GM23338 (cell line): Measurements from ENCODE around the gene POLR3G. TPM values are rescaled to one million over a fixed set of nuclear protein-coding genes. Genes with fewer than 3 reads are reported as not detected.

Experiments
- ATAC-seq: fragments of 200-7000 bp; cut with Tn5 transposase; 3 replicates; pipeline ENCODE4 v1.9.1; 2020
- DNase-seq: peaks from one replicate; pipeline ENCODE4 v3.0.0-alpha.2; 2015; ENCODE audit warnings: low spot score
- H2AFZ ChIP-seq: fragments of 200-600 bp; sonication (generic); 2 replicates; pipeline ENCODE4 v1.8.0; 2016; ENCODE audit warnings: antibody characterized with exemption, mild to moderate bottlenecking, moderate library complexity
- H3F3A ChIP-seq: fragments of 200-600 bp; sonication (generic); replicated peaks from 2 replicates; pipeline ENCODE4 v1.8.0; 2017; ENCODE audit warnings: antibody characterized with exemption, mixed run types, low read depth
- H3K27ac ChIP-seq: fragments of 200-600 bp; sonication (generic); 2 replicates; pipeline ENCODE4 v1.6.1; 2016; ENCODE audit warnings: low read depth
- H3K27me3 ChIP-seq: fragments of 200-600 bp; sonication (generic); 2 replicates; pipeline ENCODE4 v1.8.0; 2016; ENCODE audit warnings: mild to moderate bottlenecking, mixed run types, moderate library complexity; ENCODE audit not compliant: insufficient read depth
- H3K36me3 ChIP-seq: fragments of 200-600 bp; sonication (generic); 2 replicates; pipeline ENCODE4 v1.8.0; 2016; ENCODE audit warnings: mild to moderate bottlenecking; ENCODE audit not compliant: insufficient read depth
- H3K4me1 ChIP-seq: fragments of 200-600 bp; sonication (generic); 2 replicates; pipeline ENCODE4 v1.8.0; 2016; ENCODE audit warnings: mild to moderate bottlenecking, moderate library complexity; ENCODE audit not compliant: insufficient read depth
- H3K4me2 ChIP-seq: fragments of 200-600 bp; sonication (generic); 2 replicates; pipeline ENCODE4 v1.7.1; 2017; ENCODE audit warnings: mixed run types
- H3K4me3 ChIP-seq: fragments of 200-600 bp; sonication (generic); 2 replicates; pipeline ENCODE4 v1.6.1; 2016; ENCODE audit warnings: mixed run types
- H3K79me2 ChIP-seq: fragments of 200-600 bp; sonication (generic); replicated peaks from 2 replicates; pipeline ENCODE4 v1.8.0; 2017; ENCODE audit warnings: mild to moderate bottlenecking; ENCODE audit not compliant: insufficient read depth
- H3K9me2 ChIP-seq: fragments of 200-600 bp; sonication (generic); 2 replicates; pipeline ENCODE4 v1.8.0; 2017; ENCODE audit not compliant: insufficient read depth
- H4K20me1 ChIP-seq: fragments of 200-600 bp; sonication (generic); replicated peaks from 2 replicates; pipeline ENCODE4 v1.8.0; 2017; ENCODE audit warnings: mild to moderate bottlenecking; ENCODE audit not compliant: insufficient read depth
- H3K27ac Mint-ChIP-seq: 2 replicates; pipeline ENCODE4 v1.8.0; 2020; ENCODE audit warnings: inconsistent platforms, mild to moderate bottlenecking, moderate library complexity, mixed read lengths
- H3K27me3 Mint-ChIP-seq: 3 replicates; pipeline ENCODE4 v1.8.0; 2022; ENCODE audit warnings: low read depth, mild to moderate bottlenecking, moderate library complexity, mixed read lengths, inconsistent platforms; ENCODE audit not compliant: insufficient read depth, poor library complexity
- H3K36me3 Mint-ChIP-seq: 3 replicates; pipeline ENCODE4 v1.8.0; 2021; ENCODE audit warnings: low read depth, mild to moderate bottlenecking, inconsistent platforms, moderate library complexity, mixed read lengths
- H3K4me1 Mint-ChIP-seq: 3 replicates; pipeline ENCODE4 v1.8.0; 2020; ENCODE audit warnings: mild to moderate bottlenecking, inconsistent platforms, mixed read lengths
- H3K4me3 Mint-ChIP-seq: 3 replicates; pipeline ENCODE4 v1.8.0; 2021; ENCODE audit warnings: moderate library complexity, mild to moderate bottlenecking, inconsistent platforms, mixed read lengths
- H3K9me3 Mint-ChIP-seq: 3 replicates; pipeline ENCODE4 v1.8.0; 2020; ENCODE audit warnings: moderate library complexity, mild to moderate bottlenecking, inconsistent platforms, mixed read lengths
- CREB1 ChIP-seq: fragments of 250-450 bp; sonication (Bioruptor Pico); IDR thresholded peaks from 2 replicates; pipeline ENCODE4 v1.5.0; 2020; ENCODE audit warnings: low read depth, mild to moderate bottlenecking, moderate library complexity
- JUNB ChIP-seq: IDR thresholded peaks from one replicate; pipeline ENCODE4 v1.6.1; 2016; ENCODE audit warnings: antibody characterized with exemption; ENCODE audit not compliant: unreplicated experiment
- NANOG ChIP-seq: IDR thresholded peaks from 2 replicates; pipeline ENCODE4 v1.6.1; 2016; ENCODE audit warnings: antibody characterized with exemption, borderline replicate concordance
- POLR2AphosphoS5 ChIP-seq: IDR thresholded peaks from 2 replicates; pipeline ENCODE4 v1.6.1; 2016; ENCODE audit warnings: antibody characterized with exemption, low read depth
- REST ChIP-seq: IDR thresholded peaks from one replicate; pipeline ENCODE4 v1.6.1; 2018; ENCODE audit warnings: antibody characterized with exemption; ENCODE audit not compliant: unreplicated experiment
- STAT1 ChIP-seq: IDR thresholded peaks from one replicate; pipeline ENCODE4 v1.6.1; 2016; ENCODE audit warnings: antibody characterized with exemption; ENCODE audit not compliant: unreplicated experiment
- ZNF114 ChIP-seq: fragments of 250-450 bp; sonication (Bioruptor Pico); IDR thresholded peaks from 2 replicates; pipeline ENCODE4 v1.5.0; 2020; ENCODE audit warnings: mild to moderate bottlenecking, moderate library complexity
- ZNF331 ChIP-seq: fragments of 250-450 bp; sonication (Bioruptor Pico); IDR thresholded peaks from 2 replicates; pipeline ENCODE4 v1.5.0; 2020; ENCODE audit warnings: low read depth, mild to moderate bottlenecking, moderate library complexity
- polyA plus RNA-seq: library from polyadenylated mRNA; unstranded; fragments of >200 nt; fragmentation: Nextera tagmentation; extraction: Ambion mirVana; gene quantifications from 2 replicates; pipeline ENCODE4 v1.2.1, GENCODE V29; 2016
- total RNA-seq: library from RNA; depleted of rRNA; stranded (reverse); fragments of >200 nt; shearing (Covaris generic); gene quantifications from 2 replicates; pipeline ENCODE4 v1.2.3, GENCODE V29; 2014
- TF ChIP-seq, protein P1 (sequence below), 2 experiments: fragments of 200-600 bp in 1 of 2; sonication (generic) in 1 of 2; conservative IDR thresholded peaks; 2 replicates each; pipeline versions ENCODE4 v1.5.1 to v1.6.1; 2016 to 2017; ENCODE audit warnings: antibody characterized with exemption in 2 of 2, low read depth in 2 of 2, mild to moderate bottlenecking in 2 of 2, moderate library complexity in 1 of 2

The POLR3G gene
- total and polyA plus RNA-seq, 2 experiments from 2014 or later, result 147 to 376 TPM

DNA sequence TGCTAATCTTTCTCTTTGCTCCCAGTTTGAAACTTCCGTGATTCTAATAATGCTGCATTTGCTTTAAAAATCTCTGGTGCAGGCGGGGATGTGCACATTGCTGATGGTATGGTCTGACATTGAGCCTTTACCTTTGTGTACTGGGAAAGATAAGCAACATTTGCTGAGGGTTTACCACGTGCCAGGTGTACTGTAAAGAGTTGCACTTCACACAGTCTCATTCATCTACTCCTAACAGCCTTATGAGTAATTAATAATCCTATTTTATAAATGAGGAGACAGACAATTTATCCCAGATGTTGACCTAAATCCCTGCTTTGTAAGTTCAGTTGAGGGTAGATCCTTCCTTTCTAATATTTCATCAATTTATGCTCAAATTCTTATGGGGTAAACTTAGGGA is 83.2 kb downstream of the POLR3G start:
- Histone ChIP-seq H3F3A (no peaks in the 10 kb centered on the region), H3K27ac (peak overlapping the region; percentile 85), H3K36me3 (no peaks in the 10 kb centered on the region), H4K20me1 (no peaks in the 10 kb centered on the region), H3K9me2 (no peaks in the 10 kb centered on the region), H3K4me3 (peak overlapping the region; percentile 80), H3K4me1 (peaks cover 78% of the 10 kb centered on the region), H3K4me2 (peak overlapping the region; percentile 81), H3K27me3 (no peaks in the 10 kb centered on the region), H2AFZ (no peak overlapping the region; the same call in 1 of the 2 replicates), H3K79me2 (peaks cover 39% of the 10 kb centered on the region)
- TF ChIP-seq JUNB, result no peak
- no peak for TF ChIP-seq STAT1
- TF ChIP-seq REST, result no peak
- no peak for TF ChIP-seq ZNF331 (CRISPR knock-in tag)
- no peak for TF ChIP-seq ZNF114
- no peak for TF ChIP-seq NANOG
- H3K4me3 Mint-ChIP-seq, result peak overlapping the region; percentile 90
- H3K36me3 Mint-ChIP-seq, result no peaks in the 10 kb centered on the region; the same call in 2 of the 3 replicates
- peaks cover 72% of the 10 kb centered on the region for H3K4me1 Mint-ChIP-seq
- no peaks in the 10 kb centered on the region; the same call in 2 of the 3 replicates for H3K9me3 Mint-ChIP-seq
- no peak for DNase-seq
- H3K27me3 Mint-ChIP-seq, result peaks cover 5% of the 10 kb centered on the region
- peak overlapping the region; percentile 93 for H3K27ac Mint-ChIP-seq
- no peak for ATAC-seq

DNA sequence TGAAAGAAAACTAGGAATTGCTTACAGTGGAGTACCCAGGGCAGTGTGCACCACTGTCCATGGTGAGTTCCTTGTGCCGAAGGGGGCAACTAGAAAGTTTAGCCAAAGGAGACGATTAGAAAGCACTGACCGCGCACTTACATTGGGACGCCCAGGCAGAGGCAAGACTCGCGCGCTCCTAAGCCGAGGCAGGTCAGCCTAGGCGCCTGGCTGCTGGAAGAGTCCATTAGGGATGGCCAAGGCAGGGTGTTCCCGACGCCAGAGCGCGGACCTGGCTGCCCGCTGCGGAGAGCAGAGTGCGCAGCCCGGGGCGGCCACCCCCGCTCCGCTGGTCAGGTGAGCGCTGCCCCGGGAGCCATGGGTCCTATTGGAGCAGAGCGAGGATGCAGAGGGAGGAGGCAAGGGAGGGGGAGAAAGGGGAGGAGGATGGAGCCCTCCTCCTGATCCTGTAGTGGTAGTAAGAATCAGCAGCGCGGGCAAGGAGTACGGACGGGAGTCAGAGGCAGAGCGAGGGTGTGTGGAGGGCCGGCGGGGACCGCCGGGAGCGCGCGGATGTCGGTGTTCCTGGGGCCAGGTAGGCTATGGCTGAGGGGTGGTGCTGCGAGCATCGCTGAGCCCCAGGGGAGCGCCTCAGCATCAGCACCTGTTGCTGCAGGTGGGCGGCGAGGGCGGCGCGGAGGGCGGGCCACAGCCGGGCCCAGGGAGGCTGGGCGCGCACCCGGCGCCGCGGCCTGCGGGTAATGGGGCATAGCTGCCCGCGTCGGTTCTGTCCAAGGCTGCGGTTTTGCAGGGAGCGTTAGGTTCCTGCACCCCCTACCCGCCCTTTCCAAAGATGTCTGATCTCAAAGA is 83.9 kb downstream of the POLR3G start, which contains the start of gene ADGRV1:
Gene ADGRV1 (plus strand): TSS at position 454 of the 849 bp plus-strand sequence. CDS start 99 bp downstream, at position 553.
- no peaks in the 10 kb centered on the region for H3K9me2 ChIP-seq
- peak within 1 kb of the TSS; percentile 94 for H3K27ac Mint-ChIP-seq
- ATAC-seq (peak; percentile 89), DNase-seq (peak; percentile 98)
- H3K4me1 Mint-ChIP-seq, result peaks cover 74% of the 10 kb centered on the region
- H3K27me3 Mint-ChIP-seq, result peaks cover 5% of the 10 kb centered on the region
- no peaks in the 10 kb centered on the region; the same call in 2 of the 3 replicates for H3K9me3 Mint-ChIP-seq
- peak within 1 kb of the TSS; percentile 85 for H3K4me2 ChIP-seq
- H3K4me1 ChIP-seq, result peaks cover 81% of the 10 kb centered on the region
- no peaks in the 10 kb centered on the region for H3K36me3 ChIP-seq
- peak within 1 kb of the TSS; percentile 80 for H3K4me3 ChIP-seq
- H3K27ac ChIP-seq, result peak within 1 kb of the TSS; percentile 93
- H2AFZ ChIP-seq, result no peak within 1 kb of the TSS; the same call in 1 of the 2 replicates
- H3K4me3 Mint-ChIP-seq, result peak within 1 kb of the TSS; percentile 90
- peak; percentile 76 for TF ChIP-seq CREB1 (CRISPR knock-in tag)
- peak; percentile 98 for TF ChIP-seq POLR2AphosphoS5
- TF ChIP-seq REST, result no peak
- TF ChIP-seq, protein P1, sequence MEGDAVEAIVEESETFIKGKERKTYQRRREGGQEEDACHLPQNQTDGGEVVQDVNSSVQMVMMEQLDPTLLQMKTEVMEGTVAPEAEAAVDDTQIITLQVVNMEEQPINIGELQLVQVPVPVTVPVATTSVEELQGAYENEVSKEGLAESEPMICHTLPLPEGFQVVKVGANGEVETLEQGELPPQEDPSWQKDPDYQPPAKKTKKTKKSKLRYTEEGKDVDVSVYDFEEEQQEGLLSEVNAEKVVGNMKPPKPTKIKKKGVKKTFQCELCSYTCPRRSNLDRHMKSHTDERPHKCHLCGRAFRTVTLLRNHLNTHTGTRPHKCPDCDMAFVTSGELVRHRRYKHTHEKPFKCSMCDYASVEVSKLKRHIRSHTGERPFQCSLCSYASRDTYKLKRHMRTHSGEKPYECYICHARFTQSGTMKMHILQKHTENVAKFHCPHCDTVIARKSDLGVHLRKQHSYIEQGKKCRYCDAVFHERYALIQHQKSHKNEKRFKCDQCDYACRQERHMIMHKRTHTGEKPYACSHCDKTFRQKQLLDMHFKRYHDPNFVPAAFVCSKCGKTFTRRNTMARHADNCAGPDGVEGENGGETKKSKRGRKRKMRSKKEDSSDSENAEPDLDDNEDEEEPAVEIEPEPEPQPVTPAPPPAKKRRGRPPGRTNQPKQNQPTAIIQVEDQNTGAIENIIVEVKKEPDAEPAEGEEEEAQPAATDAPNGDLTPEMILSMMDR (conservative IDR thresholded peaks at IDR 0.05; ENCODE audit: low read depth in 2 of 2), result no peak
- TF ChIP-seq NANOG, result no peak
- H4K20me1 ChIP-seq, result no peaks in the 10 kb centered on the region
- H3F3A ChIP-seq, result 0 out of 2 replicates have a peak, but pooled peaks cover 3% of the 10 kb centered on the region
- no peaks in the 10 kb centered on the region for H3K27me3 ChIP-seq
- peaks cover 44% of the 10 kb centered on the region for H3K79me2 ChIP-seq
- H3K36me3 Mint-ChIP-seq, result no peaks in the 10 kb centered on the region; the same call in 2 of the 3 replicates
